ENCODE results near the gene CHRND. TPM values are rescaled to one million over a fixed set of nuclear protein-coding genes. Genes with fewer than 3 reads are reported as not detected.
A peak's percentile ranks its signal among the peaks of the same experiment; 100 is the strongest.

The CHRND gene
- total RNA-seq: not detected

- no peak for FAIRE-seq
- peak; percentile 66 to 81 for DNase-seq (ENCODE audit: low spot score in 2 of 2)
Observed at GRCh38 chr2:232525791-232526371, at the start of gene CHRND. Gene CHRND (plus strand): TSS chr2:232526160. CDS start chr2:232526216, 56 bp downstream.

- no peak for DNase-seq (ENCODE audit: low spot score in 2 of 2)
- no peak for FAIRE-seq
Observed at GRCh38 chr2:232476791-232477190, 49.2 kb upstream of the CHRND start.

- FAIRE-seq (no peak), DNase-seq (ENCODE audit: low spot score in 2 of 2) (no peak)
Observed at GRCh38 chr2:232477751-232478510, 48.0 kb upstream of the CHRND start.

- DNase-seq (ENCODE audit: low spot score in 2 of 2): no peak
- no peak for FAIRE-seq
Observed at GRCh38 chr2:232478571-232479340, 47.2 kb upstream of the CHRND start.

- FAIRE-seq: no peak
- no peak for DNase-seq (ENCODE audit: low spot score in 2 of 2)
Observed at GRCh38 chr2:232479341-232480200, 46.4 kb upstream of the CHRND start.

GRCh38 chr2:232480201-232481190, 45.5 kb upstream of the CHRND start:
- FAIRE-seq (no peak), DNase-seq (ENCODE audit: low spot score in 2 of 2) (no peak)

GRCh38 chr2:232481322-232482140, 44.4 kb upstream of the CHRND start:
- FAIRE-seq: no peak
- no peak for DNase-seq (ENCODE audit: low spot score in 2 of 2)

- FAIRE-seq: no peak
Observed at GRCh38 chr2:232482301-232483238, 43.4 kb upstream of the CHRND start.

GRCh38 chr2:232483311-232483922, 42.5 kb upstream of the CHRND start:
- no peak for DNase-seq (ENCODE audit: low spot score in 2 of 2)
- no peak for FAIRE-seq

More at GRCh38 chr2:232482301-232483238, 43.4 kb upstream of the CHRND start:
- DNase-seq (ENCODE audit: low spot score in 2 of 2): no peak

GRCh38 chr2:232483923-232484627, 41.9 kb upstream of the CHRND start:
- no peak for DNase-seq (ENCODE audit: low spot score in 2 of 2)
- FAIRE-seq: no peak

- no peak for FAIRE-seq
- no peak for DNase-seq (ENCODE audit: low spot score in 2 of 2)
Observed at GRCh38 chr2:232484628-232485347, 41.2 kb upstream of the CHRND start.

- FAIRE-seq (no peak), DNase-seq (ENCODE audit: low spot score in 2 of 2) (no peak)
Observed at GRCh38 chr2:232485348-232485756, 40.6 kb upstream of the CHRND start.

GRCh38 chr2:232485757-232486557, 40.0 kb upstream of the CHRND start:
- FAIRE-seq (no peak), DNase-seq (ENCODE audit: low spot score in 2 of 2) (no peak)

- no peak for DNase-seq (ENCODE audit: low spot score in 2 of 2)
- no peak for FAIRE-seq
Observed at GRCh38 chr2:232486558-232487384, 39.2 kb upstream of the CHRND start.
